Measurements from ENCODE around the gene SCMH1. TPM values are rescaled to one million over a fixed set of nuclear protein-coding genes. Genes with fewer than 3 reads are reported as not detected.
A peak's percentile ranks its signal among the peaks of the same experiment; 100 is the strongest.

SCMH1 gene
- total RNA-seq, 1 experiment from 2014 or later: 42.7 TPM

DNA sequence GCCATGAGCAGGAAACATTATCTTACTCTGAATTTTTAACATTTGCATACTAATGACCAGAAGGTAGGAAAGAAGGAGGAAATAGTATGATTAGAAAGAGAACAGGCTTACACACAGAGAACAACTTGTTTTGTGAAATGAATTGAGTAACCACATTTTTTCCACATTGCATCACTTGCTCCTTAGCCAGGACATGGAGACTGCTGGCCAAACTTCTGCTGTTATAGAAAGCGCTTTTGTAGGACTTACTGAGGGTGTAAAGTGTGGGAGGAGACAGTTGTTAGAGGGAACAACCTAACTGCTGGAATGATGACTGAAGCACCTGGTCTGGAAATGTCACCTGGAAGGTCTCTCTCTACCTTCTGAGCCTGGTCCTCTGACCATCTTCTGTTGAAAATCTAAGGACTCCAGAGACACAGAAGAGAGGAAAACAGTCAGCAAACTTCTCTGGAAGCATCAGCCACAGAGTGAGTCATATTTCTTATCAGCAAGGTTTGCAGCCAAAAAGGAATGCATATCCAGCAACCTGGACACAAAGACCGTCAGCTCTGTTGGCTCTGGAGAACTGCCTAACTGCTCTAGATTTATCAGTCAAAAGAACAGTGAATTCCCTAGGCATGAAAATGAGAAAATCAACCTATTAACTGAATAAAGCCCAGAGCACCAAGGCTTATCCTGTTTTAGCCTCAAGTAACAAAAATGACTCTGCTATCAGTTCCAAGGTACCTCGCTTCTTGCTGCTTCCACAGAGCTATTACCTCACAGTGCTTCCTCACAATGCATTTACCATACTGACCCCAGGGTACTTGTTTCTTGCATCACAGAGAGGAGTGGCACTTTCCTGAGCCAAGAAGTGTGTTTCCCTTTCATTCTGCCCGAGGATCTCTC, 132.6 kb downstream of the SCMH1 start:
- ChIA-PET CTCF (no interaction called here), POLR2A (no interaction called here)
- H3K27ac ChIP-seq (ENCODE audit: low read length): peak overlapping the region; percentile 36
- DNase-seq (ENCODE audit: low read depth, low spot score): peak; percentile 60
- H3K36me3 ChIP-seq (ENCODE audit: control insufficient read depth, insufficient read depth, low read length): peaks cover 4% of the 10 kb centered on the region
- no TSS peak for BruUV-seq (replicated peaks)
- no peaks in the 10 kb centered on the region for H3K27me3 ChIP-seq (ENCODE audit: control insufficient read depth, insufficient read depth, low read length)
- intact Hi-C loops (cut with micrococcal nuclease; ENCODE audit: unreplicated experiment) (no loop called here), in situ Hi-C loops (cut with HindIII; ENCODE audit: low pct_unique_long_range_greater_than_20kb, low sequenced_read_pairs) (no loop called here)
- peaks cover 21% of the 10 kb centered on the region for H3K4me1 ChIP-seq (ENCODE audit: control insufficient read depth, insufficient read depth, low read length)
- ATAC-seq: peak; percentile 87
- H3K9me3 ChIP-seq (ENCODE audit: control insufficient read depth, insufficient read depth, low read depth, low read length): no peaks in the 10 kb centered on the region
- TF ChIP-seq SIN3A (IDR thresholded peaks at IDR 0.05; ENCODE audit: borderline replicate concordance, insufficient read depth, low read depth, low read length) (no peak), TCF7L2 (IDR thresholded peaks at IDR 0.05; ENCODE audit: low read depth, low read length) (no peak), POLR2AphosphoS5 (IDR thresholded peaks at IDR 0.05; ENCODE audit: low read depth, low read length) (no peak)
- TF ChIP-seq, protein P1, sequence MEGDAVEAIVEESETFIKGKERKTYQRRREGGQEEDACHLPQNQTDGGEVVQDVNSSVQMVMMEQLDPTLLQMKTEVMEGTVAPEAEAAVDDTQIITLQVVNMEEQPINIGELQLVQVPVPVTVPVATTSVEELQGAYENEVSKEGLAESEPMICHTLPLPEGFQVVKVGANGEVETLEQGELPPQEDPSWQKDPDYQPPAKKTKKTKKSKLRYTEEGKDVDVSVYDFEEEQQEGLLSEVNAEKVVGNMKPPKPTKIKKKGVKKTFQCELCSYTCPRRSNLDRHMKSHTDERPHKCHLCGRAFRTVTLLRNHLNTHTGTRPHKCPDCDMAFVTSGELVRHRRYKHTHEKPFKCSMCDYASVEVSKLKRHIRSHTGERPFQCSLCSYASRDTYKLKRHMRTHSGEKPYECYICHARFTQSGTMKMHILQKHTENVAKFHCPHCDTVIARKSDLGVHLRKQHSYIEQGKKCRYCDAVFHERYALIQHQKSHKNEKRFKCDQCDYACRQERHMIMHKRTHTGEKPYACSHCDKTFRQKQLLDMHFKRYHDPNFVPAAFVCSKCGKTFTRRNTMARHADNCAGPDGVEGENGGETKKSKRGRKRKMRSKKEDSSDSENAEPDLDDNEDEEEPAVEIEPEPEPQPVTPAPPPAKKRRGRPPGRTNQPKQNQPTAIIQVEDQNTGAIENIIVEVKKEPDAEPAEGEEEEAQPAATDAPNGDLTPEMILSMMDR (IDR thresholded peaks at IDR 0.05): no peak
- TF ChIP-seq, protein P2, sequence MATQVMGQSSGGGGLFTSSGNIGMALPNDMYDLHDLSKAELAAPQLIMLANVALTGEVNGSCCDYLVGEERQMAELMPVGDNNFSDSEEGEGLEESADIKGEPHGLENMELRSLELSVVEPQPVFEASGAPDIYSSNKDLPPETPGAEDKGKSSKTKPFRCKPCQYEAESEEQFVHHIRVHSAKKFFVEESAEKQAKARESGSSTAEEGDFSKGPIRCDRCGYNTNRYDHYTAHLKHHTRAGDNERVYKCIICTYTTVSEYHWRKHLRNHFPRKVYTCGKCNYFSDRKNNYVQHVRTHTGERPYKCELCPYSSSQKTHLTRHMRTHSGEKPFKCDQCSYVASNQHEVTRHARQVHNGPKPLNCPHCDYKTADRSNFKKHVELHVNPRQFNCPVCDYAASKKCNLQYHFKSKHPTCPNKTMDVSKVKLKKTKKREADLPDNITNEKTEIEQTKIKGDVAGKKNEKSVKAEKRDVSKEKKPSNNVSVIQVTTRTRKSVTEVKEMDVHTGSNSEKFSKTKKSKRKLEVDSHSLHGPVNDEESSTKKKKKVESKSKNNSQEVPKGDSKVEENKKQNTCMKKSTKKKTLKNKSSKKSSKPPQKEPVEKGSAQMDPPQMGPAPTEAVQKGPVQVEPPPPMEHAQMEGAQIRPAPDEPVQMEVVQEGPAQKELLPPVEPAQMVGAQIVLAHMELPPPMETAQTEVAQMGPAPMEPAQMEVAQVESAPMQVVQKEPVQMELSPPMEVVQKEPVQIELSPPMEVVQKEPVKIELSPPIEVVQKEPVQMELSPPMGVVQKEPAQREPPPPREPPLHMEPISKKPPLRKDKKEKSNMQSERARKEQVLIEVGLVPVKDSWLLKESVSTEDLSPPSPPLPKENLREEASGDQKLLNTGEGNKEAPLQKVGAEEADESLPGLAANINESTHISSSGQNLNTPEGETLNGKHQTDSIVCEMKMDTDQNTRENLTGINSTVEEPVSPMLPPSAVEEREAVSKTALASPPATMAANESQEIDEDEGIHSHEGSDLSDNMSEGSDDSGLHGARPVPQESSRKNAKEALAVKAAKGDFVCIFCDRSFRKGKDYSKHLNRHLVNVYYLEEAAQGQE (IDR thresholded peaks at IDR 0.05; ENCODE audit: insufficient read depth in 1 of 2, low read depth in 2 of 2, low read length in 1 of 2): no peak
- no peak overlapping the region for H3K4me3 ChIP-seq (ENCODE audit: low read depth in 2 of 2, low read length in 2 of 2)

DNA sequence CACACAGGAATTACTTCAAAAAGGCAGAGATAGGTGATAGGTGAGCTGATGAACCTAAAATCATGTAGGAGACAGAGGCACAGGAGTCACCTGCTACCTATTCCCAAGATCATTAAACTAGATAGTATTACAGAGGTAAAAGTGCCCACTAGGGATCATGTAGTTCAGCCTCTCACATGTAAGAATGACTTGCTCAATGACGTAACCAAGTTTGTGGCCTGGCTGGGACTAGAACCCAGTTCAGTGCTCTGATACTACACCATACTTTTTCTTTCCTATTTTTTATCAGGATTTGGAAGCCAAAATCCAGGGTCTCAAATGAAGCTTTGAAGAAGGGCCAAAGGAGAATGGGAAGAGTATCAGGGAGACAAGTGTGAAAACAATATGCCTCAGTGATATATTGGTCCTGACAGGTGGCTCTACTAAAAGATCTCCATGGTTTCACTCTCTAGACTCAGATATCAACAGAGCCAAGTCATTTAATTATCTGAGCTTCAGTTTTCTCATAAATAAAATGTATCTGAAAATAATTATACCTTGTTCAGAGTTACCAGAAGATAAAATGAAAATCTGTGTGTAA, 133.3 kb downstream of the SCMH1 start:
- peaks cover 21% of the 10 kb centered on the region for H3K4me1 ChIP-seq (ENCODE audit: control insufficient read depth, insufficient read depth, low read length)
- ChIA-PET CTCF (no interaction called here), POLR2A (no interaction called here)
- no peak for ATAC-seq
- H3K36me3 ChIP-seq (ENCODE audit: control insufficient read depth, insufficient read depth, low read length): peaks cover 2% of the 10 kb centered on the region; the same call in 1 of the 2 replicates
- no peaks in the 10 kb centered on the region for H3K9me3 ChIP-seq (ENCODE audit: control insufficient read depth, insufficient read depth, low read depth, low read length)
- intact Hi-C loops (cut with micrococcal nuclease; ENCODE audit: unreplicated experiment): no loop called here
- H3K4me3 ChIP-seq (ENCODE audit: low read depth in 2 of 2, low read length in 2 of 2): no peak overlapping the region
- H3K27ac ChIP-seq (ENCODE audit: low read length): peak overlapping the region; percentile 48; the same call in 1 of the 2 replicates
- no peak for DNase-seq (ENCODE audit: low read depth, low spot score)
- TF ChIP-seq TCF7L2 (IDR thresholded peaks at IDR 0.05; ENCODE audit: low read depth, low read length): no peak
- no peak for TF ChIP-seq POLR2AphosphoS5 (IDR thresholded peaks at IDR 0.05; ENCODE audit: low read depth, low read length)
- TF ChIP-seq SIN3A (IDR thresholded peaks at IDR 0.05; ENCODE audit: borderline replicate concordance, insufficient read depth, low read depth, low read length): no peak
- TF ChIP-seq, protein P2 (IDR thresholded peaks at IDR 0.05; ENCODE audit: insufficient read depth in 1 of 2, low read depth in 2 of 2, low read length in 1 of 2): no peak
- TF ChIP-seq, protein P1 (IDR thresholded peaks at IDR 0.05): no peak
- in situ Hi-C loops (cut with HindIII; ENCODE audit: low pct_unique_long_range_greater_than_20kb, low sequenced_read_pairs): no loop called here
- no TSS peak for BruUV-seq (replicated peaks)
- H3K27me3 ChIP-seq (ENCODE audit: control insufficient read depth, insufficient read depth, low read length): no peaks in the 10 kb centered on the region

Data from Panc1 (cell line).